ENCODE results near the gene ABI1. TPM values are rescaled to one million over a fixed set of nuclear protein-coding genes. Genes with fewer than 3 reads are reported as not detected.

Gene ABI1
- total and polyA plus RNA-seq, 2 of the 13 experiments (the other 11 are each of a cell fraction or from before 2014, with no cell fraction given): 20.9 to 22.9 TPM

DNA sequence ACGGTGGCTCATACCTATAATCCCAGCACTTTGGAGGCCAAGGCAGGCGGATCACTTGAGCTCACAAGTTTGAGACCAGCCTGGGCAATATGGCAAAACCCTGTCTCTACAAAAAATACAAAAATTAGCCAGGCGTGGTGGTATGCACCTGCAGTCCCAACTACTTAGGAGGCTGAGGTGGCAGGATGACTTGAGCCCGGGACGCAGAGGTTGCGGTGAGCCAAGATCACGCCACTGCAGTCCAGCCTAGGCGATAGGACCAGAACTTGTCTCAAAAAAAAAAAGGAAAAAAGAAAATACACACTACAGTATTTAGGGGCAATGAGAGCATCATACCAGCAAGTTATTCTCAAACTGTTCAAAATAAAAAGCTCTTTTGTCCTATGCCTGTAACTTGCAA, 59.5 kb downstream of the ABI1 start:
- H2AFZ ChIP-seq (ENCODE audit: low read length): no peak overlapping the region
- no peak for FAIRE-seq
- TF ChIP-seq ZNF691 (CRISPR knock-in tag; IDR thresholded peaks at IDR 0.05; ENCODE audit: borderline replicate concordance, low read depth): no peak
- no peak for TF ChIP-seq ZNF530 (CRISPR knock-in tag; IDR thresholded peaks at IDR 0.05; ENCODE audit: low read depth)
- TF ChIP-seq TEAD2 (CRISPR knock-in tag; IDR thresholded peaks at IDR 0.05): no peak
- TF ChIP-seq, protein P1, sequence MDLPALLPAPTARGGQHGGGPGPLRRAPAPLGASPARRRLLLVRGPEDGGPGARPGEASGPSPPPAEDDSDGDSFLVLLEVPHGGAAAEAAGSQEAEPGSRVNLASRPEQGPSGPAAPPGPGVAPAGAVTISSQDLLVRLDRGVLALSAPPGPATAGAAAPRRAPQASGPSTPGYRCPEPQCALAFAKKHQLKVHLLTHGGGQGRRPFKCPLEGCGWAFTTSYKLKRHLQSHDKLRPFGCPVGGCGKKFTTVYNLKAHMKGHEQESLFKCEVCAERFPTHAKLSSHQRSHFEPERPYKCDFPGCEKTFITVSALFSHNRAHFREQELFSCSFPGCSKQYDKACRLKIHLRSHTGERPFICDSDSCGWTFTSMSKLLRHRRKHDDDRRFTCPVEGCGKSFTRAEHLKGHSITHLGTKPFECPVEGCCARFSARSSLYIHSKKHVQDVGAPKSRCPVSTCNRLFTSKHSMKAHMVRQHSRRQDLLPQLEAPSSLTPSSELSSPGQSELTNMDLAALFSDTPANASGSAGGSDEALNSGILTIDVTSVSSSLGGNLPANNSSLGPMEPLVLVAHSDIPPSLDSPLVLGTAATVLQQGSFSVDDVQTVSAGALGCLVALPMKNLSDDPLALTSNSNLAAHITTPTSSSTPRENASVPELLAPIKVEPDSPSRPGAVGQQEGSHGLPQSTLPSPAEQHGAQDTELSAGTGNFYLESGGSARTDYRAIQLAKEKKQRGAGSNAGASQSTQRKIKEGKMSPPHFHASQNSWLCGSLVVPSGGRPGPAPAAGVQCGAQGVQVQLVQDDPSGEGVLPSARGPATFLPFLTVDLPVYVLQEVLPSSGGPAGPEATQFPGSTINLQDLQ (CRISPR knock-in tag; IDR thresholded peaks at IDR 0.05): no peak
- no peak for TF ChIP-seq SMC3 (IDR thresholded peaks at IDR 0.05; ENCODE audit: low read length)
- no peak for TF ChIP-seq NRL (CRISPR knock-in tag; IDR thresholded peaks at IDR 0.05; ENCODE audit: borderline replicate concordance)
- TF ChIP-seq DPF2 (CRISPR knock-in tag; IDR thresholded peaks at IDR 0.05; ENCODE audit: borderline replicate concordance, low read depth): no peak
- TF ChIP-seq NR0B2 (CRISPR knock-in tag; IDR thresholded peaks at IDR 0.05): no peak
- TF ChIP-seq ZNF792 (CRISPR knock-in tag; IDR thresholded peaks at IDR 0.05): no peak
- H3K4me1 ChIP-seq (ENCODE audit: insufficient read depth, low read length): peaks cover 13% of the 10 kb centered on the region
- no peak overlapping the region for H3K4me3 ChIP-seq (replicated peaks in 1 of 3; ENCODE audit: insufficient read depth in 1 of 3, low read depth in 2 of 3, low read length in 3 of 3)
- ChIA-PET POLR2A (no interaction called here), CTCF (ENCODE audit: low intra/inter-chr PET ratio, low total read pairs) (no interaction called here)
- no peak overlapping the region for H3K27ac ChIP-seq (ENCODE audit: extremely low read length, insufficient read depth, low read length)
- no peak for ATAC-seq
- no peaks in the 10 kb centered on the region for H3K36me3 ChIP-seq (replicated peaks in 1 of 2; ENCODE audit: control insufficient read depth in 1 of 2, insufficient read depth in 2 of 2, low read length in 2 of 2)
- intact Hi-C loops (cut with micrococcal nuclease; ENCODE audit: unreplicated experiment) (no loop called here), in situ Hi-C loops (cut with HindIII; ENCODE audit: extremely low pct_ligation_motif_present, low pct_unique_long_range_greater_than_20kb) (no loop called here)
- no peak for DNase-seq (ENCODE audit: low spot score)
- no peaks in the 10 kb centered on the region for H3K9me3 ChIP-seq (ENCODE audit: low read length)
- H3K79me2 ChIP-seq (ENCODE audit: insufficient read depth, low read length): peaks cover 32% of the 10 kb centered on the region
- no peaks in the 10 kb centered on the region for H3K27me3 ChIP-seq (ENCODE audit: control insufficient read depth in 1 of 2, insufficient read depth in 2 of 2, low read length in 2 of 2)
- H3K4me2 ChIP-seq (ENCODE audit: low read depth, low read length): no peak overlapping the region
- H4K20me1 ChIP-seq (ENCODE audit: insufficient read depth, low read length): 0 out of 2 replicates have a peak, but pooled peaks cover 2% of the 10 kb centered on the region
- 96% methylated on average over 8 of the region's 8 CpGs for WGBS (ENCODE audit: low lambda C conversion rate)
- BruUV-seq (replicated peaks): no TSS peak
- H3K9ac ChIP-seq (ENCODE audit: insufficient read depth, low read depth, low read length): no peak overlapping the region
